Measurements from ENCODE around the gene CCDC38.
"Not testable (repeated sequence)": the region's sequence is repeated elsewhere in the genome, so short reads cannot be mapped to it uniquely, and the experiment has no call there.

CCDC38 gene

GRCh38 chr12:95858451-95859343 lies 83.7 kb downstream of the CCDC38 start, which contains the start of gene SNRPF:
Gene SNRPF, plus strand, starts transcription at chr12:95858952. Its CDS starts 122 bp downstream, at chr12:95859074.
- TF ChIP-seq CTCF (IDR thresholded peaks at IDR 0.05; ENCODE audit: insufficient read depth, low read depth, low read length, missing control alignments), result peak; percentile 10
- peak within 1 kb of the TSS; percentile 81 for H3K4me3 ChIP-seq (ENCODE audit: low read length)
- peak; percentile 99 for DNase-seq (ENCODE audit: low read depth)

- no peak for TF ChIP-seq CTCF (IDR thresholded peaks at IDR 0.05; ENCODE audit: insufficient read depth, low read depth, low read length, missing control alignments)
- DNase-seq (ENCODE audit: low read depth), result no peak
- H3K4me3 ChIP-seq (ENCODE audit: low read length), result no peak overlapping the region
These were observed 84.6 kb downstream of the CCDC38 start for GRCh38 chr12:95857799-95858198.

- no peak overlapping the region for H3K4me3 ChIP-seq (ENCODE audit: low read length)
- no peak for TF ChIP-seq CTCF (IDR thresholded peaks at IDR 0.05; ENCODE audit: insufficient read depth, low read depth, low read length, missing control alignments)
- DNase-seq (ENCODE audit: low read depth), result no peak
These were observed 85.3 kb downstream of the CCDC38 start for GRCh38 chr12:95857156-95857555.

- no peak for TF ChIP-seq CTCF (IDR thresholded peaks at IDR 0.05; ENCODE audit: insufficient read depth, low read depth, low read length, missing control alignments)
- DNase-seq (ENCODE audit: low read depth), result no peak
- no peak overlapping the region for H3K4me3 ChIP-seq (ENCODE audit: low read length)
These were observed 90.3 kb downstream of the CCDC38 start for GRCh38 chr12:95852133-95852532.

GRCh38 chr12:95851606-95852005 lies 90.8 kb downstream of the CCDC38 start:
- no peak for DNase-seq (ENCODE audit: low read depth)
- no peak for TF ChIP-seq CTCF (IDR thresholded peaks at IDR 0.05; ENCODE audit: insufficient read depth, low read depth, low read length, missing control alignments)
- H3K4me3 ChIP-seq (ENCODE audit: low read length), result no peak overlapping the region

GRCh38 chr12:95848575-95849388 lies 93.6 kb downstream of the CCDC38 start:
- peak; percentile 38 for TF ChIP-seq CTCF (IDR thresholded peaks at IDR 0.05; ENCODE audit: insufficient read depth, low read depth, low read length, missing control alignments)
- DNase-seq (ENCODE audit: low read depth), result peak; percentile 46
- H3K4me3 ChIP-seq (ENCODE audit: low read length), result no peak overlapping the region

- DNase-seq (ENCODE audit: low read depth); H3K4me3 ChIP-seq (ENCODE audit: low read length): not testable (repeated sequence)
These were observed 100.0 kb downstream of the CCDC38 start for GRCh38 chr12:95842426-95842825.
